Karpas-422 (cell line): Measurements from ENCODE around the gene MIOX. TPM values are rescaled to one million over a fixed set of nuclear protein-coding genes. Genes with fewer than 3 reads are reported as not detected.

Experiments used
- total RNA-seq: library from RNA; depleted of rRNA; stranded (reverse); fragments of >200 nt; shearing (Covaris generic); gene quantifications from 2 replicates; pipeline ENCODE4 v1.2.3, GENCODE V29; 2014; ENCODE audit warnings: low replicate concordance; rRNA removed

MIOX gene
- total RNA-seq, 1 experiment from 2014 or later: 0.93 TPM

Other genes starting within 250 kb of the MIOX start
- gene TUBGCP6, start 241.8 kb upstream of the MIOX start, total RNA-seq: 16.9 and 32.5 TPM in 2 replicates
- 42.3 and 89.8 TPM in 2 replicates for gene HDAC10, start 235.6 kb upstream of the MIOX start, total RNA-seq
- 45.4 and 110 TPM in 2 replicates for gene MAPK12, start 225.2 kb upstream of the MIOX start, total RNA-seq
- 6.4 and 15.8 TPM in 2 replicates for gene MAPK11, start 216.5 kb upstream of the MIOX start, total RNA-seq
- 2.6 and 7.8 TPM in 2 replicates for gene PLXNB2, start 179.2 kb upstream of the MIOX start, total RNA-seq
- 0.90 and 2.7 TPM in 2 replicates for gene DENND6B, start 159.8 kb upstream of the MIOX start, total RNA-seq
- 32.9 and 78.0 TPM in 2 replicates for gene PPP6R2, start 143.5 kb upstream of the MIOX start, total RNA-seq
- gene SBF1, start 11.8 kb upstream of the MIOX start, total RNA-seq: 33.5 and 91.5 TPM in 2 replicates
- gene ADM2, start 5.3 kb upstream of the MIOX start, total RNA-seq: 0.79 and 1.4 TPM in 2 replicates
- gene LMF2, start 20.8 kb downstream of the MIOX start, total RNA-seq: 19.2 and 21.4 TPM in 2 replicates
- gene NCAPH2, start 21.4 kb downstream of the MIOX start, total RNA-seq: 24.6 and 53.5 TPM in 2 replicates
- 1.1 and 14.2 TPM in 2 replicates for gene SCO2, start 38.7 kb downstream of the MIOX start, total RNA-seq
- 1.8 and 5.0 TPM in 2 replicates for gene TYMP, start 43.2 kb downstream of the MIOX start, total RNA-seq
- 4.5 and 9.8 TPM in 2 replicates for gene KLHDC7B, start 59.0 kb downstream of the MIOX start, total RNA-seq
- gene SYCE3, start 76.1 kb downstream of the MIOX start, total RNA-seq: not detected in 2 replicates
- gene CPT1B, start 91.6 kb downstream of the MIOX start, total RNA-seq: 50.3 and 80.0 TPM in 2 replicates
- gene CHKB, start 96.0 kb downstream of the MIOX start, total RNA-seq: 52.8 and 77.8 TPM in 2 replicates
- gene MAPK8IP2, start 113.9 kb downstream of the MIOX start, total RNA-seq: 1.3 and 1.6 TPM in 2 replicates
- 24.3 and 41.1 TPM in 2 replicates for gene ARSA, start 141.3 kb downstream of the MIOX start, total RNA-seq
- 0.04 TPM in 1 of 2 replicates, not detected in the other for gene SHANK3, start 186.0 kb downstream of the MIOX start, total RNA-seq